GM19240 (cell line): ENCODE results near the gene ANKRD63.

ENCODE experiments used
- DNase-seq: peaks from one replicate; pipeline ENCODE4 v3.0.0; 2011; ENCODE audit warnings: low spot score; ENCODE audit not compliant: insufficient read length

ANKRD63 gene

GRCh38 chr15:40313531-40314398 is 30.9 kb upstream of the ANKRD63 start:
- DNase-seq, result no peak

GRCh38 chr15:40312370-40313158 is 29.7 kb upstream of the ANKRD63 start:
- DNase-seq, result no peak

GRCh38 chr15:40310993-40311392 is 28.1 kb upstream of the ANKRD63 start:
- no peak for DNase-seq

- no peak for DNase-seq
Measured at GRCh38 chr15:40310001-40310959, 27.4 kb upstream of the ANKRD63 start.

- no peak for DNase-seq
Measured at GRCh38 chr15:40309344-40309862, 26.5 kb upstream of the ANKRD63 start.

- DNase-seq, result no peak
Measured at GRCh38 chr15:40307421-40308211, 24.8 kb upstream of the ANKRD63 start, which contains the start of gene PLCB2. Gene PLCB2 (minus strand): TSS chr15:40307935. CDS start chr15:40307672, 263 bp downstream.

- DNase-seq, result no peak
Measured at GRCh38 chr15:40306908-40307307, 24.0 kb upstream of the ANKRD63 start.

- DNase-seq, result no peak
Measured at GRCh38 chr15:40306371-40306770, 23.5 kb upstream of the ANKRD63 start.

- no peak for DNase-seq
Measured at GRCh38 chr15:40305281-40305680, 22.4 kb upstream of the ANKRD63 start.

GRCh38 chr15:40303576-40303975 is 20.7 kb upstream of the ANKRD63 start:
- no peak for DNase-seq

GRCh38 chr15:40302981-40303380 is 20.1 kb upstream of the ANKRD63 start:
- no peak for DNase-seq

GRCh38 chr15:40302288-40302886 is 19.5 kb upstream of the ANKRD63 start:
- no peak for DNase-seq

- no peak for DNase-seq
Measured at GRCh38 chr15:40301467-40302179, 18.8 kb upstream of the ANKRD63 start.

GRCh38 chr15:40300771-40301170 is 17.9 kb upstream of the ANKRD63 start:
- no peak for DNase-seq

- no peak for DNase-seq
Measured at GRCh38 chr15:40300367-40300766, 17.5 kb upstream of the ANKRD63 start.

GRCh38 chr15:40298216-40298935 is 15.5 kb upstream of the ANKRD63 start:
- DNase-seq, result no peak

- no peak for DNase-seq
Measured at GRCh38 chr15:40297356-40297755, 14.5 kb upstream of the ANKRD63 start.

GRCh38 chr15:40296561-40297230 is 13.8 kb upstream of the ANKRD63 start:
- DNase-seq, result no peak
